CD4-positive, alpha-beta T cell (primary cell): ENCODE data around the gene LPAR2. TPM values are rescaled to one million over a fixed set of nuclear protein-coding genes. Genes with fewer than 3 reads are reported as not detected.

Experiments used
- ATAC-seq: fragments of 200-7000 bp; cut with Tn5 transposase; one replicate; pipeline ENCODE4 v1.10.0; 2022; ENCODE audit warnings: mild to moderate bottlenecking; ENCODE audit not compliant: poor library complexity
- CTCF ChIA-PET: fragments of 350-600 bp; sonication (Branson Sonifier 250); formaldehyde crosslinking; loops from one replicate; lab custom pipeline; 2021; ENCODE audit warnings: antibody characterized with exemption, inconsistent platforms; lab: Charles Lee
- POLR2A ChIA-PET: fragments of 350-600 bp; sonication (Branson Sonifier 250); formaldehyde crosslinking; loops from one replicate; lab custom pipeline; 2021; ENCODE audit warnings: antibody characterized with exemption, inconsistent platforms; lab: Charles Lee
- DNase-seq, 14 experiments: peaks; one replicate each; pipeline ENCODE4 v3.0.0-alpha.2; 2013 to 2020; ENCODE audit warnings: mixed read lengths in 2 of 14
- H3K27ac ChIP-seq, 2 donors: one replicate each; pipeline versions ENCODE4 v1.5.1 to v1.7.0; 2013; ENCODE audit warnings: low read length in 2 of 2, low read depth in 1 of 2, mild to moderate bottlenecking in 1 of 2
- H3K27me3 ChIP-seq, 2 experiments: 1 replicate in 1 of 2; 2 replicates in 1 of 2; pipeline versions ENCODE4 v1.6.1 to v1.7.0; 2013; ENCODE audit warnings: low read length in 2 of 2, control low read depth in 1 of 2, mild to moderate bottlenecking in 1 of 2, moderate library complexity in 1 of 2; ENCODE audit not compliant: insufficient read depth in 2 of 2, control insufficient read depth in 1 of 2
- H3K36me3 ChIP-seq: one replicate; pipeline ENCODE4 v1.6.1; 2013; ENCODE audit warnings: low read length, control low read depth; ENCODE audit not compliant: insufficient read depth
- H3K4me1 ChIP-seq: one replicate; pipeline ENCODE4 v1.6.1; 2013; ENCODE audit warnings: low read length, control low read depth; ENCODE audit not compliant: insufficient read depth
- H3K4me3 ChIP-seq: one replicate; pipeline ENCODE4 v1.5.1; 2013; ENCODE audit warnings: mild to moderate bottlenecking, low read length, moderate library complexity
- H3K9me3 ChIP-seq, 2 experiments: 1 replicate in 1 of 2; 2 replicates in 1 of 2; pipeline versions ENCODE4 v1.6.1 to v1.7.0; 2013; ENCODE audit warnings: low read length in 2 of 2, mild to moderate bottlenecking in 2 of 2, control low read depth in 1 of 2, moderate library complexity in 1 of 2; ENCODE audit not compliant: control insufficient read depth in 1 of 2, insufficient read depth in 1 of 2
- H3K27ac Mint-ChIP-seq: one replicate; pipeline ENCODE4 v1.8.0; 2020; ENCODE audit warnings: mixed read lengths
- H3K27me3 Mint-ChIP-seq: one replicate; pipeline ENCODE4 v1.8.0; 2021; ENCODE audit warnings: mixed read lengths
- H3K36me3 Mint-ChIP-seq: one replicate; pipeline ENCODE4 v1.8.0; 2021; ENCODE audit warnings: low read depth, mixed read lengths
- H3K4me1 Mint-ChIP-seq: one replicate; pipeline ENCODE4 v1.8.0; 2021; ENCODE audit warnings: low read depth, mixed read lengths
- H3K4me3 Mint-ChIP-seq: one replicate; pipeline ENCODE4 v1.8.0; 2020; ENCODE audit warnings: mild to moderate bottlenecking, mixed read lengths
- H3K9me3 Mint-ChIP-seq: one replicate; pipeline ENCODE4 v1.8.0; 2020; ENCODE audit warnings: mixed read lengths
- CTCF ChIP-seq: fragments of 200-600 bp; IDR thresholded peaks from one replicate; pipeline ENCODE4 v1.8.0; 2022; ENCODE audit warnings: antibody characterized with exemption, mild to moderate bottlenecking
- intact Hi-C, 2 experiments: fragments of 100-400 bp; cut with DNase I in 1 of 2; cut with micrococcal nuclease in 1 of 2; formaldehyde crosslinking; loops; one replicate each; pipeline versions ENCODE4 v1.15.1 to v1.9.0; 2023 to 2025; cut with DNase I, micrococcal nuclease
- total RNA-seq, 174 experiments: library from RNA in 2 of 174; stranded (reverse) in 2 of 174; gene quantifications; one replicate each; pipeline ENCODE4 v1.2.3 and lab custom pipeline; 2021 to 2026

Gene LPAR2
- total RNA-seq, 2 experiments from 2014 or later = 85.9 to 93.7 TPM

- TF ChIP-seq CTCF = no peak
- peaks cover 70% of the 10 kb centered on the region for H3K4me1 ChIP-seq
- H3K27me3 ChIP-seq = no peaks in the 10 kb centered on the region
- H3K4me3 ChIP-seq = no peak overlapping the region
- intact Hi-C loops = loop anchor here in 1 of 2 experiments (1.0 to 2.0 kb wide), 2 partner anchors 8 to 15 kb away; no protein-coding TSS in a partner anchor
- no peaks in the 10 kb centered on the region for H3K9me3 ChIP-seq
- Mint-ChIP-seq H3K27ac (peak overlapping the region; percentile 86), H3K36me3 (peaks cover 31% of the 10 kb centered on the region), H3K4me3 (peak overlapping the region; percentile 77), H3K4me1 (peaks cover 65% of the 10 kb centered on the region), H3K27me3 (no peaks in the 10 kb centered on the region), H3K9me3 (no peaks in the 10 kb centered on the region)
- peaks cover 15% of the 10 kb centered on the region for H3K36me3 ChIP-seq
- DNase-seq = peak in 11 of 14 experiments; percentile 42 to 88 (median 64)
- peak; percentile 87 for ATAC-seq
- peak overlapping the region; percentile 64 to 66 for H3K27ac ChIP-seq
- ChIA-PET CTCF (interaction anchor here (0.7 to 2.6 kb wide), 11 partner anchors 8 to 170 kb away, joined by 3 to 20 read pairs (median 4); partner anchors contain the start of gene GMIP), POLR2A (interaction anchor here (0.6 to 2.1 kb wide), 8 partner anchors 17 to 127 kb away, joined by 3 to 6 read pairs (median 4); partner anchors contain the start of genes TSSK6 and ZNF14)
Measured at GRCh38 chr19:19606021-19606420, 22.0 kb downstream of the LPAR2 start.

- POLR2A ChIA-PET = interaction anchor here (1.0 to 2.3 kb wide), 7 partner anchors 13 to 65 kb away, joined by 3 to 17 read pairs (median 6); partner anchors contain the start of genes ATP13A1, LPAR2, PBX4 and ZNF101
- Histone ChIP-seq H3K9me3 (no peaks in the 10 kb centered on the region), H3K4me1 (peaks cover 89% of the 10 kb centered on the region), H3K27me3 (no peaks in the 10 kb centered on the region), H3K36me3 (peaks cover 9% of the 10 kb centered on the region), H3K27ac (peak overlapping the region; percentile 67 to 80), H3K4me3 (no peak overlapping the region)
- H3K4me1 Mint-ChIP-seq = peaks cover 67% of the 10 kb centered on the region
- intact Hi-C loops = loop anchor here in 1 of 2 experiments (5.0 kb wide), 1 partner anchor 41 kb away; no protein-coding TSS in a partner anchor
- no peaks in the 10 kb centered on the region for H3K9me3 Mint-ChIP-seq
- peak overlapping the region; percentile 95 for H3K27ac Mint-ChIP-seq
- peaks cover 23% of the 10 kb centered on the region for H3K36me3 Mint-ChIP-seq
- peak in 2 of 14 experiments; percentile 14 to 21 for DNase-seq
- no peak for ATAC-seq
- no peak for TF ChIP-seq CTCF
- H3K4me3 Mint-ChIP-seq = peak overlapping the region; percentile 74
- CTCF ChIA-PET = interaction anchor here (1.0 to 2.2 kb wide), 3 partner anchors 40 to 71 kb away, joined by 3 to 9 read pairs (median 3); no protein-coding TSS in a partner anchor
- H3K27me3 Mint-ChIP-seq = no peaks in the 10 kb centered on the region
Measured at GRCh38 chr19:19602713-19603324, 25.2 kb downstream of the LPAR2 start.

- ATAC-seq (peak; percentile 8), DNase-seq (peak in 9 of 14 experiments; percentile 28 to 87 (median 50))
- Mint-ChIP-seq H3K4me3 (peak overlapping the region; percentile 72), H3K27ac (peak overlapping the region; percentile 95), H3K9me3 (no peaks in the 10 kb centered on the region), H3K36me3 (peaks cover 29% of the 10 kb centered on the region), H3K27me3 (no peaks in the 10 kb centered on the region), H3K4me1 (peaks cover 68% of the 10 kb centered on the region)
- TF ChIP-seq CTCF = no peak
- peak overlapping the region; percentile 67 to 80 for H3K27ac ChIP-seq
- no peaks in the 10 kb centered on the region for H3K27me3 ChIP-seq
- intact Hi-C loops = loop anchor here in 1 of 2 experiments (5.0 kb wide), 1 partner anchor 40 kb away; no protein-coding TSS in a partner anchor
- ChIA-PET POLR2A (interaction anchor here (1.0 to 2.3 kb wide), 6 partner anchors 12 to 66 kb away, joined by 3 to 17 read pairs (median 7); partner anchors contain the start of genes ATP13A1, LPAR2, PBX4 and ZNF101), CTCF (interaction anchor here (1.0 to 2.2 kb wide), 3 partner anchors 40 to 70 kb away, joined by 3 to 9 read pairs (median 3); no protein-coding TSS in a partner anchor)
- H3K4me1 ChIP-seq = peaks cover 94% of the 10 kb centered on the region
- no peaks in the 10 kb centered on the region for H3K9me3 ChIP-seq
- H3K36me3 ChIP-seq = peaks cover 6% of the 10 kb centered on the region
- no peak overlapping the region for H3K4me3 ChIP-seq
Measured at GRCh38 chr19:19602136-19602712, 25.8 kb downstream of the LPAR2 start.
